Superior temporal gyrus (tissue), 1 donor: ENCODE data around the gene CLSTN2.

ENCODE experiments used
- DNase-seq: peaks from one replicate; pipeline ENCODE4 v3.0.0-alpha.2; 2016; ENCODE audit errors: extremely low spot score

CLSTN2 gene

GRCh38 chr3:140234256-140234655 lies 299.3 kb downstream of the CLSTN2 start:
- no peak for DNase-seq

- DNase-seq = peak; percentile 26
Measured at GRCh38 chr3:140236836-140237501, 302.0 kb downstream of the CLSTN2 start.

- peak; percentile 27 for DNase-seq
Measured at GRCh38 chr3:140238646-140239314, 303.8 kb downstream of the CLSTN2 start.

- DNase-seq = peak; percentile 56
Measured at GRCh38 chr3:140242818-140243276, 307.9 kb downstream of the CLSTN2 start.

GRCh38 chr3:140243575-140243974 lies 308.6 kb downstream of the CLSTN2 start:
- DNase-seq = no peak

- no peak for DNase-seq
Measured at GRCh38 chr3:140244893-140245292, 309.9 kb downstream of the CLSTN2 start.

GRCh38 chr3:140246578-140246977 lies 311.6 kb downstream of the CLSTN2 start:
- no peak for DNase-seq

- DNase-seq = no peak
Measured at GRCh38 chr3:140247775-140248174, 312.8 kb downstream of the CLSTN2 start.

GRCh38 chr3:140249188-140249587 lies 314.2 kb downstream of the CLSTN2 start:
- no peak for DNase-seq

GRCh38 chr3:140250010-140250855 lies 315.2 kb downstream of the CLSTN2 start:
- no peak for DNase-seq

GRCh38 chr3:140250945-140251344 lies 316.0 kb downstream of the CLSTN2 start:
- no peak for DNase-seq

GRCh38 chr3:140251678-140252077 lies 316.7 kb downstream of the CLSTN2 start:
- DNase-seq = no peak

GRCh38 chr3:140252812-140253656 lies 318.0 kb downstream of the CLSTN2 start:
- no peak for DNase-seq

GRCh38 chr3:140258222-140258724 lies 323.3 kb downstream of the CLSTN2 start:
- no peak for DNase-seq

- DNase-seq = no peak
Measured at GRCh38 chr3:140265302-140265701, 330.3 kb downstream of the CLSTN2 start.

GRCh38 chr3:140268103-140268502 lies 333.1 kb downstream of the CLSTN2 start:
- no peak for DNase-seq

GRCh38 chr3:140268610-140269009 lies 333.6 kb downstream of the CLSTN2 start:
- no peak for DNase-seq

GRCh38 chr3:140270329-140270728 lies 335.3 kb downstream of the CLSTN2 start:
- DNase-seq = no peak

GRCh38 chr3:140273542-140274195 lies 338.7 kb downstream of the CLSTN2 start:
- no peak for DNase-seq

GRCh38 chr3:140274429-140274828 lies 339.4 kb downstream of the CLSTN2 start:
- no peak for DNase-seq

GRCh38 chr3:140276703-140277102 lies 341.7 kb downstream of the CLSTN2 start:
- no peak for DNase-seq
